HEK293T (cell line): ENCODE measurements around the gene IGFBP5.

ENCODE experiments used
- CTCF ChIA-PET: fragments of 350-600 bp; formaldehyde crosslinking; extraction: SDS; loops from one replicate; lab custom pipeline; 2021; ENCODE audit warnings: antibody characterized with exemption, inconsistent platforms; lab: Yijun Ruan, JAX
- POLR2A ChIA-PET: fragments of 350-600 bp; formaldehyde crosslinking; extraction: SDS; loops from one replicate; lab custom pipeline; 2020; ENCODE audit warnings: antibody characterized with exemption, inconsistent platforms; lab: Yijun Ruan, JAX
- DNase-seq: peaks from one replicate; pipeline ENCODE4 v3.0.0; 2012; ENCODE audit warnings: mixed read lengths; ENCODE audit errors: extremely low spot score
- ARNT ChIP-seq: fragments of 450-650 bp; IDR thresholded peaks from 2 replicates; pipeline ENCODE4 v1.6.1; 2017; ENCODE audit warnings: mild to moderate bottlenecking
- BHLHE40 ChIP-seq: fragments of 450-650 bp; IDR thresholded peaks from 2 replicates; pipeline ENCODE4 v1.6.1; 2016; ENCODE audit warnings: mild to moderate bottlenecking, moderate library complexity, borderline replicate concordance
- CTBP1 ChIP-seq: fragments of 450-650 bp; IDR thresholded peaks from 2 replicates; pipeline ENCODE4 v1.6.1; 2016; ENCODE audit warnings: borderline replicate concordance
- ELF4 ChIP-seq: fragments of 450-650 bp; IDR thresholded peaks from 2 replicates; pipeline ENCODE4 v1.6.1; 2017; ENCODE audit warnings: antibody characterized with exemption
- FOXA1 ChIP-seq: fragments of 450-650 bp; IDR thresholded peaks from 2 replicates; pipeline ENCODE4 v1.6.1; 2016; ENCODE audit warnings: mild to moderate bottlenecking
- FOXK2 ChIP-seq: fragments of 450-650 bp; IDR thresholded peaks from 2 replicates; pipeline ENCODE4 v1.6.1; 2016; ENCODE audit warnings: mild to moderate bottlenecking
- FOXM1 ChIP-seq: fragments of 450-650 bp; IDR thresholded peaks from 2 replicates; pipeline ENCODE4 v1.6.1; 2017; ENCODE audit warnings: mild to moderate bottlenecking, borderline replicate concordance
- HDGF ChIP-seq: fragments of 450-650 bp; IDR thresholded peaks from 2 replicates; pipeline ENCODE4 v1.6.1; 2017; ENCODE audit warnings: antibody characterized with exemption, borderline replicate concordance
- L3MBTL2 ChIP-seq: fragments of 450-650 bp; conservative IDR thresholded peaks from 2 replicates; pipeline ENCODE4 v1.6.1; 2016; ENCODE audit warnings: mild to moderate bottlenecking
- LEF1 ChIP-seq: fragments of 450-650 bp; IDR thresholded peaks from 2 replicates; pipeline ENCODE4 v1.6.1; 2017; ENCODE audit warnings: mild to moderate bottlenecking, borderline replicate concordance
- NFRKB ChIP-seq: fragments of 450-650 bp; IDR thresholded peaks from 2 replicates; pipeline ENCODE4 v1.6.1; 2016; ENCODE audit warnings: mild to moderate bottlenecking, moderate library complexity
- SP1 ChIP-seq: fragments of 450-650 bp; IDR thresholded peaks from 2 replicates; pipeline ENCODE4 v1.6.1; 2017
- SUZ12 ChIP-seq: fragments of 450-650 bp; IDR thresholded peaks from 2 replicates; pipeline ENCODE4 v1.6.1; 2016; ENCODE audit warnings: mild to moderate bottlenecking
- TARDBP ChIP-seq: fragments of 450-650 bp; IDR thresholded peaks from 2 replicates; pipeline ENCODE4 v1.6.1; 2016
- ZNF384 ChIP-seq: fragments of 450-650 bp; IDR thresholded peaks from 2 replicates; pipeline ENCODE4 v1.6.1; 2016
- TF ChIP-seq, protein P1 (sequence below): fragments of 450-650 bp; IDR thresholded peaks from 2 replicates; pipeline ENCODE4 v1.6.1; 2016

The IGFBP5 gene

DNA sequence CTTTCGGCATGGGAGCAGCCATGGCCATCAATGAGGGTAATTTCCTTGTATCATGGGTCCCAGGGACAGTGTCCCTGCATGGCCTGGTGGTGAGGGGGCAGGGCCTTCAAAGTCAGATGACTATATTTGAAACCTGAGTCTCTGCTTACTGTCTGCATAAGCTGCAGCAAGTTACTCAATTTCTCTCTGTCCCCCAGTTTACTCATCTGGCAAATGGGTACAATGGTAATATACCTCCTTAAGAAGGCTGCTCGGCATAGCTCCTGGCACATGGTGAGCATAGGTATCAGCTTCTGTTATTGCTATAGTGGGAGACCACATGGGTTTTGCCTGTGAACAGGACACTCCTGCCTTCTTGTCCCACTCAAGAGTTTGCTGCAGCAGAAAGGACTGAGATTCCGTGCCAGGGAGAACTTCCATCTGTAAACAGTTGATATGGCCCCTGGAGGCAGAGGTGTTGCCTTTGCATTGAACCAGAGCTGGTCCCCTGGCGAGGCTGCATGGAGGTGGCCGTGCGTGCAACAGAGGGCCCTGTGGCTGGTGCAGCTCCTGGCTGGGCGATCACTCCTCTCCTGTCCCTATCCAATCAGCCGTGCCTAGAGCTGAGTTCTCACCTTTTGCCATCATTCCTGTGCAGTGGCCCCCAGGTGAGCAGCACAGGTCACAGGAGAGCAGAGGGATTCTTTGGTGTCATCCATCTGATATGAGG lies 22.7 kb upstream of the IGFBP5 start:
- ChIA-PET CTCF (no interaction called here), POLR2A (no interaction called here)
- TF ChIP-seq SUZ12 (no peak), HDGF (no peak), ELF4 (no peak), LEF1 (no peak), ARNT (no peak), TARDBP (no peak), L3MBTL2 (no peak), SP1 (no peak)
- TF ChIP-seq, protein P1, sequence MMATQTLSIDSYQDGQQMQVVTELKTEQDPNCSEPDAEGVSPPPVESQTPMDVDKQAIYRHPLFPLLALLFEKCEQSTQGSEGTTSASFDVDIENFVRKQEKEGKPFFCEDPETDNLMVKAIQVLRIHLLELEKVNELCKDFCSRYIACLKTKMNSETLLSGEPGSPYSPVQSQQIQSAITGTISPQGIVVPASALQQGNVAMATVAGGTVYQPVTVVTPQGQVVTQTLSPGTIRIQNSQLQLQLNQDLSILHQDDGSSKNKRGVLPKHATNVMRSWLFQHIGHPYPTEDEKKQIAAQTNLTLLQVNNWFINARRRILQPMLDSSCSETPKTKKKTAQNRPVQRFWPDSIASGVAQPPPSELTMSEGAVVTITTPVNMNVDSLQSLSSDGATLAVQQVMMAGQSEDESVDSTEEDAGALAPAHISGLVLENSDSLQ = no peak
- DNase-seq = no peak

DNA sequence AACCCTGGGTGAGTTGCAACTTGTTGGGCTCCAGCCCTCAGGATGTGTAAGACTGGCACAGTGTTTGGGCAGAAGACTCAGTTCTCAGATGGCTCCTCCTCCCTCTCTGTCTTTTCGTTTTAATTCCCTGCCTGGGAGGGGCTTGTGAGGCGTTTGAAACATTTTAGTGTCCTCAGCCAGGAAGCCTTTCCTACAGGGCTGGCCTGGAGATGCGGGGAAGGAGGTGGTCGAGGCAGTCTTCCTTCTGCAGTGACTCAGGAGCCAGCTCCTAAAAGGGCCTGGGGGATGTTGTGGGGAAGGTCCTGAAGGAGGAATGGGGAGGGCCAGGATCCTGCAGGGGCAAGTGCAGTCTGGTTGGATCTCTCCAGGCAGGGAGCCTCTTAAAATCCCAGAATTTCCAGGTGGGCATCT lies 22.1 kb upstream of the IGFBP5 start:
- no peak for TF ChIP-seq HDGF
- no peak for TF ChIP-seq ELF4
- no peak for TF ChIP-seq L3MBTL2
- TF ChIP-seq NFRKB = no peak
- no peak for TF ChIP-seq LEF1
- no peak for TF ChIP-seq TARDBP
- no peak for TF ChIP-seq ARNT
- no peak for TF ChIP-seq FOXA1
- TF ChIP-seq ZNF384 = no peak
- ChIA-PET POLR2A (no interaction called here), CTCF (no interaction called here)
- no peak for DNase-seq

DNA sequence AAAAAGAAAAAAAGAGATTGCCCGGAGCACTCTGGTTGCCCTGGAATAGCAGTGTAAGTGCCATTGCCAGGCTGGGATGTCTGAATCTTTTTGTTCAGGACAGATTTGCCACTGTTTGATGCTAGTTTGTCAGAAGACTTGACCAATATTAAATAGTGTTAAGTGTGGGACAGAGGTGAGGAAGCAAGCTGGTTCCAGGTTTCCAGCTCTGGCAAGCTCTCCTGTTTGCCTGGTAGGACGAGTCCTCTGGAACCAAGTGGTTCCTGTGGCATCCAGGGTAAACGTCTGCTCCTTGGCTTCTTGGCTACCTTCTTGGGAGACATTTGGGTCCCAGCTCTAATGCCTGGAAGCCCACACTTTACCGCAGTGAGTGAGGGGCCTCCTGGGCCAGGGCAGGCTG lies 20.8 kb upstream of the IGFBP5 start:
- ChIA-PET CTCF (interaction anchor here (0.6 kb wide), 1 partner anchor 115 kb away, joined by 3 read pairs; no protein-coding TSS in a partner anchor), POLR2A (no interaction called here)
- DNase-seq = no peak
- no peak for TF ChIP-seq HDGF
- TF ChIP-seq, protein P1 = no peak
- no peak for TF ChIP-seq FOXK2
- TF ChIP-seq ZNF384 = no peak
- no peak for TF ChIP-seq LEF1
- TF ChIP-seq SUZ12 = no peak
- TF ChIP-seq NFRKB = no peak
- no peak for TF ChIP-seq BHLHE40
- no peak for TF ChIP-seq ELF4
- TF ChIP-seq ARNT = no peak
- TF ChIP-seq CTBP1 = no peak
- no peak for TF ChIP-seq FOXM1
- no peak for TF ChIP-seq L3MBTL2
- no peak for TF ChIP-seq SP1
- TF ChIP-seq TARDBP = no peak
- TF ChIP-seq FOXA1 = no peak

DNA sequence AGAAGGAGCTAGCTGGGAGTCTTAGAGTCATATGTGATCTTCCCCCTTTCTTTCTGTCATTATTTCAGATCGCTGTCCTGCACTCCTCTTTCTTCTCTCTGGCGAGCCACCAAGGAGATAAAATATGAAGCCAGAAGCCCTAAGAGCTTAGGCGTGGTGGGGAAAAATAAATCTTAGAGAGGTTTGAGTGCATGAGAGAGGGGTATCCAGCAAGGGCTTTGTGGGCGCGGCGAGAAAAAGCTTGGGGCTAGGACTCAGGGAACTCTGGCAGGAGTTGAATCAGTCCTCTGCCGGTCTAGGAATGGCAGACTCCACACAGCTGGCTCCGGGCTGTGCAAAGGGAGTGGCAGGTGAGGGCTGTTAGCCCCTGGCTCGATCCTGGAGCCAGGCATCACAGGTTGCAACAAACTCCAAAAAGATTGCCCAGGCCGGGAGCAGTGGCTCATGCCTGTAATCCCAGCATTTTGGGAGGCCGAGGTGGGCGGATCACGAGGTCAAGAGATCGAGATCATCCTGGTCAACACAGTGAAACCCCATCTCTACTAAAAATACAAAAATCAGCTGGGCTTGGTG lies 20.1 kb upstream of the IGFBP5 start:
- TF ChIP-seq BHLHE40 (no peak), FOXA1 (no peak), ARNT (no peak), FOXM1 (no peak), SUZ12 (no peak), HDGF (no peak)
- TF ChIP-seq, protein P1 = no peak
- POLR2A ChIA-PET = no interaction called here
- DNase-seq = no peak
- CTCF ChIA-PET = no interaction called here

DNA sequence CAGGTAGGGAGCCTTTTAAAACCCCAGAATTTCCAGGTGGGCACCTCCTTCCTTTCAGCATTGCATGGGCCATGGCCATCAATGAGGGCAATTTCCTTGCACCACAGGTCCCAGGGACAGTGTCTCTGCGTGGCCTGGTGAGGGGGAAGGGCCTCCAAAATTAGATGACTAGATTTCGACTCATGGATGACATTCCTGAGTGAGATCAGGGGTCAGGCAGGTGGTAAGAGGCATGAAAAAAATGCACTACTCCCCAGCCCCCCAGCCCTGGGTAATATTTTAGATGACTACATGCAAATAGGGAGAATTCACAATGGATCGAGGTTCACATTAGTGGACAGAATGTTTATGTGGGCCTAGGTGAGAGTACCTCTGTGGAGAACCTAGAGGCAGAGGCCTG lies 19.0 kb upstream of the IGFBP5 start:
- DNase-seq = no peak
- TF ChIP-seq NFRKB = no peak
- ChIA-PET POLR2A (no interaction called here), CTCF (no interaction called here)

DNA sequence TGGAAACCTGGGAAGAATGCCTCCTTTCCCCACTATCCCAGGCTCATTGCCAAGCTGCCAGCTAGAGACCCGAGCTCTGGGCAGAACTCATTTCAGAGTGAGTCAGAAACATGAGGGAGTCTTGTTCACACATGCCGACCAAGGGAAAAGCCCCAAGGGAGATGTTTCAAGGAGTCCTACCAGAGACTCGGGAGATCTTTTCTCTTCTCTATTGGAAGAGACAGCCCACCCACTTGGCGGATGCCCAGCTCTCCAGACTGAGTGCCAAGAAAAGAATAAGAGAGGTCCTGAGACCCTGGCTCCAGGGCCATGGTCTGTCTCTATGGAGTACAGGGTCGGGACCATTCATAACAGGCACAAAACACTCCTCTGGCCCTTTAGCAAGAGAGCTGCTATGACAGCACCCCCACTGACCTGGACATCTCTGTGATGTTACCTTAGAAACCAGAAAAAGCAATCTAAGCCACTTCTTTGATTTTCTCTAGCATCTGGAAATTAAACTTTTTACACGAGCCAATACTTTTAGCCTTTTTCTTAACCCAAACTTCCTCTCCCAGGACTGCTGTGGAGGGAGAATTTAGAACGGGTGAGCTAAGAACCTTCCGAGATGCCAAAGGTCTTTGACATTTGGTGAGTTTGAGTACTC lies 18.5 kb upstream of the IGFBP5 start:
- TF ChIP-seq CTBP1 (no peak), SUZ12 (no peak), BHLHE40 (no peak), FOXM1 (no peak), LEF1 (no peak), SP1 (no peak), TARDBP (no peak), L3MBTL2 (no peak), ZNF384 (no peak), HDGF (no peak), FOXK2 (no peak), ELF4 (no peak), NFRKB (no peak), ARNT (no peak), FOXA1 (no peak)
- TF ChIP-seq, protein P1 = no peak
- ChIA-PET POLR2A (no interaction called here), CTCF (interaction anchor here (0.8 kb wide), 1 partner anchor 13 kb away, joined by 4 read pairs; no protein-coding TSS in a partner anchor)
- no peak for DNase-seq
